ENCODE measurements around the gene RNF19B.
"Not testable (repeated sequence)": the region's sequence is repeated elsewhere in the genome, so short reads cannot be mapped to it uniquely, and the experiment has no call there.

Gene RNF19B

DNA sequence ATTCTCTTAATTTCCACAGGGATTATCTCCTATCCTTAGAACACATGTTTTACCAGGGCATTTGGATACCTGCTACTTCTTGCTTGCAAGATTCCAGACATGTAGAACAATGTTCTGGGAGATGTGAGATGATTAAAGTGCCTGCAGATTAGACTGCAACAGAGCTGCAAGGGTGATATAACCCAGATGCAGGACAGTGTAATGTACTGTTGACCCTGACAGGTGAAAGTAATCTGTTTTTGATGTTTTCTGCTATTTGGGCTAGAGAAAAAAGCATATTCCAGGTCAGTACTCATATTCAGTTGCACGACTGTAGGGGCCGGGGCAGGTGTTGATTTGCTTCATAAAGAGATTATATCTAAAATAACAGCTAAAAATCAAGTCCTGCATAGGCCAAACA, 36.3 kb downstream of the RNF19B start:
- no peak for DNase-seq

DNA sequence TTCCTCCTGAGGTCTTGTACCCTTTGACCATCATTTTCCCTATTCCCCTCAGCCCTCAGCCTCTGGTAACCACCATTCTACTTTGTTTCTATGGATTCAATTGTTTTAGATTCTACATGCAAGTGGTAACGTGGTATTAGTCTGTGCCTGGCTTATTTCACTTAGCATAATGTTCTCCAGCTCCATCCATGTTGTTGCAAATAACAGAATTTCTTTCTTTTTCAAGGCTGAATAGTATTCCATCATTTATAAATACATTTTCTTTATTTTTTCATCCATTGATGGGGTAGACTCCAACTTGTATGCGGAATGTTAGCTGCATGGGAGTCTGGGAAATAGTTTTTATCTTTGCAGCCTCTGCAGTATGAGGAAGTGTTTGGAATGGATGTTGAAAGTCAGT, 37.2 kb downstream of the RNF19B start:
- DNase-seq = no peak

DNA sequence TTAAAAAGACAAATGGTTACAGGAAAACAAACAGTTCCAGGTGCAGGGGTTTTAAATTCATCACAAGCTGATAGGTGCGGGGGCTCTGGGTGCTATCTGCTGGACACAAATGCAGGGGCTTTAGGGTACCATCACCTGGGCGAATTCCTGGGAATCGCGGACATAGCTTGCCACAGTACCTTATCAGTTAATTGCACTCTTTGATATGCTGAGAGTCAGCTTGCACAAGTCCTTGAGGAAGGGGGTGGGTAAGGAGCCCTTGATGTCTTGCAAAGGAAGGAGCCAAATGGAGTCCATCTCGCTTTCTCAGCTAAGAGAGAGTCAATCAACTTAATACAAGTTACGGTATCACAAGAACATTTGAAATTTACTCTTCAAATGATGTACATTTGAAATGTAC, 38.0 kb downstream of the RNF19B start:
- no peak for DNase-seq

DNA sequence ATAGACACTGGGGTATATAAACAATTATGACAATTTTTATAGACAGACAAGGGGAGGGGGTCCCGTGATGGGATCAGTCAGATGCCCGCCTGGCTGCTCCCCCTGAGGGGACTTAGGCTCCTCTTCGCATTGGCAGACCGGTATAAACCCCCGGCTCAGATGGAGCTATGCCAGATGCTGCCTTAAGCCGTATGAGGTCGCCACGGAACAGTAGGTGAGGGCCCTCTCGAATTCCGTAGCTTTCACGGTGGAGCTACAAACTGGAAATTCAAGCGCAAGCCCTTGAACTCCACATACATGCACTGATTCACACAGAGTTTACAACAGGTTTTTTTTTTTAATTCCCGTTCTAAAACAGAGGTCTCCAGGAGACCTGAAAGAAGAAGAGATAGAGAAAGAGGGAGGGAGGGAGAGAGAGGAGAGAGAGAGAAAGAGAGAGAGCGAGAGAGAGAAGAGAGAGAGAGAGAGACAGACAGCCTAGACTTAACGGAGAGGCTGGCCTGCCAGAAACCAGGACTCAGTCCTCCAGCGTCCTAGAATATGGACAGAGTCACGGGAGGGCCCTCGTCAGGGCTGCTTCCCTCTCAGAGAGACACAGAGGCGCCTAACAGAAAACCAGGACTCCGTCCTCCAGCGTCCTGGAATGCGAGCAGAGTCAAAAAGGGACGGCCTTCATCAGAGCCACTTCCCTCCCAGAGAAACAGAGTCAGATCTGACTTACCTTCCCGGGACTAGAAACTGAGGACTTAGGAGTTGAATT, 39.0 kb downstream of the RNF19B start:
- peak; percentile 62 for DNase-seq

DNA sequence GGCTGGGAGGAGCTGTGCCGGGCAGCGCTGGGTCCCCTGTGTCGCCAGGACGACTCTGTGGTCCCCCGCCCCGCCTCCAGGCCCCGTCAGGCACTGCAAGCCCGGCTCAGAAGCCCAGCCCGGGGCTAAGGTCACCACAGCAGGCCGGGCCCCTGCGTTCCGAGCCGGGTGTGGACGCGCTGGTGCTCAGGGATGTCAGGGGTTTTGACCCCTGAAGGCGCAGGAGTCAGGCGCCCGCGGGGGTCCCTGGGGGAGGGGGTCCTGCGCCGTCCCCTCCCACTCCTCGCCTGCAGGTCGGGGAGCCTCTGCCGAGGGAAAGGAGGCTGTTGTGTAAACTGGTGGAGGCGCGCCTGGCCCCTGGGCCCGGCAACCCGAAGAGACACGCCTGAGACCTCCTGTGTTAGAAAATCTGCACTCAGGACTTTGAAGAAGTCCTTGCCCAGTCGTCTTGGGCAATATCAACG, 39.7 kb downstream of the RNF19B start:
- peak; percentile 66 for DNase-seq

DNA sequence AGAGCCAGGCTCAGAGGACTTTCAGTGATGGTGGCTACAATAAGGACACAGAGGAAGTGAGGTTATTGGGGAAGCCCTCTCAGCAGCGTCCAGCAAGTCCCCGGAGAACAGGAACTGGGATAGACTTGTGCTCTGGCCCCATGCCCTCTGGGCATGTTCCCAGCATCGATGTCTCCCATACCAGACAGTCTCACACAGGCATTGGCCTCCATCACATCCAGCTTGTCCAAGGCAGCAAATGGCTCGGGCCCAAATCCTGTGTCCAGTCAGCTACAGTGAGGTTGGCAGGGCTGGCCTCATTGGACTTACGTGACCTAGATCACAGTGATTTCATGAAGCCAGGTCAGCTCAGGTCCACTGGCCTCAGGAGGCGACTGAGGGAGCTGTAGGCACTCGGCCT, 43.8 kb downstream of the RNF19B start:
- no peak for DNase-seq

DNA sequence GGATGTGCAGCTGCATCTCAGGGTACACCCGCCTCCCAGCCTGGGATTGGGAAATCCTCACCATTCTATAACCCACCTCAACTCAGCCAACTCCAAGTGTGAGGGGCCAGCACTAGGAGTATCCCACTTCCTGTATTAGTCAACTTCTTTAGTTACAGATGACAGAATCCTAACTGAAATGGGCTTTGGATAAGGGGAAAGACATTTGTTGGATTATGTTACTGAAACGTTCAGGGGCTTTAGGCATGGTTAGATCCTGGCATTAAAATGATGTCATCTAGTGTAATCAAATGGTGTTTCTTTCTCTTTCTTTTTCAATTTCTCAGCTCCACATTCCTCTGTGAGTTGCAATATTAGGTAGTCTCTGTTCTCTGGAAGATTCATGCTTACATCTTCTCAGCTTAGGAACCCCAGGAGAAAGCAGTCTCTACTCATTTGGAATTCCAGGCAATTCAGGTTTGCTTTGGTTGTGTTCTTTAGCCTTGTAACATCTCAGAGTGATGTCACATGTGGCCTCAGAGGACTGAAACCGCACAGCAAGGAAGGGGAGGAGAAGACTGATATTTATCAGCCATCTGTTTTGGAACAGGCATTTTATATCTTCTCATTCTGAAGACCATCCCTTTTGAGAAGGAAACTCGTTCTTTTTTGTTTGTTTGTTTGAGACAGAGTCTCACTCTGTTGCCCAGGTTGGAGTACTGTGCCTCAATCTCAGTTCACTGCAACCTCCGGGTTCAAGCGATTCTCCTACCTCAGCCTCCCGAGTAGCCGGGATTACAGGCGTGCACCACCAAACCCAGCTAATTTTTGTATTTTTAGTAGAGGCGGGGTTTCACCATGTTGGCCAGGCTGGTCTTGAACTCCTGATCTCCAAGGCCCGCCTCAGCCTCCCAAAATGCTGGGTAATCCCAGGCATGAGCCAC, 44.5 kb downstream of the RNF19B start:
- DNase-seq = no peak

DNA sequence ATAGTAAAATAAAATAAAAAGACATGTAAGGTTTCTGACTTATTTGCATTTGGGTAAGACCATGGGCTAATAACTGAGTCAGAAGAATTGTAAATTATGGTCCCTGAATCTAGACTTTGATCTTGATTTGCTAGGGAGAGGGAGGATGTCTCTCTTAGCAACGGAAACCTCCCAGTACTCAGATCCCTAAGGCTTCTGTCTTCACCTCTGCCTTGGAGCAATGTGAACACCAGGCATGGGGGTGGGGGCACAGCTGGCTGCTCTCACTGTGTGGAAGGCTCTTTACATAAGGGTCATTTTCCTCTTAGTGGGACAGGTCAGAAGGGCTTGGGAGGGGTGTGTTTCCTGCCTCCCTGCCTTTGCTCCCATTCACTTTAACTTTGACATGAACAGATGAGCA, 46.4 kb downstream of the RNF19B start:
- no peak for DNase-seq

DNA sequence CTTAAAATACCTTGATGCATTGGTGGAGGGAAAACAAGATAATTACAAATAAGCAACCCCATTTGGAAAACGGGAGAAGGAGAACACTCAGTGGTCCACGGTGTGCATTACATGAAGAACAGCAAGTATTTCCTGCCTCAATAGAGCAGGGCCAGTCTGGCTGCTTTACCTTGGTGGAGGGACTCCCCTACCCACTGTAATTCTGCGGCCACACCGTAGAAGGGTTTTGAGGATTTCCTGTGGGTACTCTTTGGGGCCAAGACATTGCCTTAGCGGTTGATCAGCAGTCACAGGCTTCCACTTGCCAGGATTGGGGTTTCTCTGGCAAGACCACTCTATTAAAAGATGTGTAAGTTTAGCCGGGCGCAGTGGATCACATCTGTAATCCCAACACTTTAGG, 47.1 kb downstream of the RNF19B start:
- DNase-seq = no peak

DNA sequence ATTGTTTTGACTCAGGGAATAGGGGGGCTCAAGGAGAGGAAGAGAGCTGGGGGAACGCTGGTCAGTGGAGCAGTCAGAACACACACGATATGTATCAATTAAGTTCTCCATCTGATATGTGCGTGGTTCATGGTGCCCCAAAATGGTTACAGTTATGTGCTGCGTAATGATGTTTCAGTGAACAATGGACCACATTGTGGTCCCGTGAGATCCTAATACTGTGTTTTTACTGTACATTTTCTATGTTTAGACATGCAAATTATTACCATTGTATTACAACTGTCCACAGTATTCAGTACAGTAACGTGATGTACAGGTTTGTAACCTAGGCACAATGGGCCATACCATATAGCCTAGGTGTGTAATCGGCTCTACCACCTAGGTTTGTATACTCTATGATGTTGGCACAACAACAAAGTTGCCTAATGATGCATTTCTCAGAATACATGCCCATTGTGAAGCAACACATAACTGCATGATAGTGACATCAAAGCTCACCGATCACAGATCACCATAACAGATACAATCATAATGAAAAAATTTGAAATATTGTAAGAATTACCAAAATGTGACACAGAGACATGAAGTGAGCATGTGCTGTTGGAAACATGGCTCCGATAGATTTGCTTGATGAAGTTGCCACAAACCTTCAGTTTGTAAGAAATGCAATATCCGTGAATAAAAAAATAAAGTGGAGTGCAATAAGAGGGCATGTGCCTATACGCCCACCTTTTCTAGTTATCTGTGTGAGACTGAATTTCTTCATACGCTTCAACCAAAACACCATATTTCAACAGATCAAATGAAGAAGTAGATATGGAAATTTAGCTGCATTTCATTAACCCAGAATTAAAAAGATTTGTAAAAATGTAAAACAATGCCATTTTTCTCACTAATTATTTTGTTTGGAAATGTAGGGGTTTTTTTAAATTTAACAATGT, 48.6 kb downstream of the RNF19B start:
- no peak for DNase-seq

DNA sequence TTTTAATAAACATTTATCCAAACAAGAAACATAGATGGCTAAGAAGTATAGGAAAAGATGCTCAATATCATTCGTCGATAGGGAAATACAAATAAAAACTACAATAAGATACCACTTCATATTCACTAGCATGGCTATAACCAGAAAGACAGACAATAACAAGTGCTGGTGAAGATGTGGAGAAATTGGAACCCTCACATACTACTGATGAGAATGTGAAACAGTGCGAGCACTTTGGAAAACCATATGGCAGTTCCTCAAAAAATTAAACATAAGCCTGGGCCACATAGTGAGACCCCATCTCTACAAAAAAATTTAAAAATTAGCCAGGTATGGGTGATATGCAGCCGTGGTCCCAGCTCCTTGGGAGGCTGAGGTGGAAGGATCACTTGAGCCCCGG, 54.3 kb downstream of the RNF19B start:
- no peak for DNase-seq

DNA sequence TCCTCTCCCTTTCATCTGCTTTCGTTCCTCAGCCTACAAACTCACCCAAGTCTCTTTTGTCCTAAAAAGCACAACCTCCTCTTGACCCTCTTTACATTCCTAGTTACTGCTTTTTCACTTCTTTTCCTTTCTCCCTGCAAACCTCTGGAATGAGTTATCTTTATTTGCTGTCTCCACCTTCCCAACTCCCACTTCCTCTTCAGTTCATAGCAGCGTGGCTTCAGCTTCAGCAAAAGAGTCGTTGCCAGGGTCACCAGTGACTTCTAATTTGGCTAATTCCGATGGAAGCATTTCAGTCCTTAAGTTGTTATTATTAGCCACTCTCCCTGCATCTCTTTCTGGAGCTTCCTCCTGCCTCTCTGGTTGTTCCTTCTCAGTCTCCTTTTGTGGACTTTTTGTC, 57.2 kb downstream of the RNF19B start:
- DNase-seq = no peak

DNA sequence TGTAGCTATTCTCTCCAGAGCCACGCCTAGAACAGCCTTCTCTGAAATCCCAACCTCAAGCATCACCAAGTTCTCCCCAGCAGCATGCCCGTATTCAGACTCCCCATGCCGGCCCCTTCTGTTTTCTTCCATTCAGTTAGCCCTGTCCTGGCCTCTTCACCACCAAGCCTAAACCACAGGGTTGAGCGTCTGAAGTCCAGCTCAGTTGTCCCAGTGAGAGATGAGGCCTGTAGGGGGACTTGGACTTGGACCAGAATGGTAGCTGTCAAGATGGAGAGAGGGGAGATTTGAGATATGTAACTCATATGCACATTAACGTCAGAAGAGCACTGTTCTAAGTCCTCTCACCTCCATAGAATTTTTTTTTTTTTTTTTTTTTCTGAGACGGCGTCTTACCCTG, 58.0 kb downstream of the RNF19B start:
- DNase-seq = no peak

DNA sequence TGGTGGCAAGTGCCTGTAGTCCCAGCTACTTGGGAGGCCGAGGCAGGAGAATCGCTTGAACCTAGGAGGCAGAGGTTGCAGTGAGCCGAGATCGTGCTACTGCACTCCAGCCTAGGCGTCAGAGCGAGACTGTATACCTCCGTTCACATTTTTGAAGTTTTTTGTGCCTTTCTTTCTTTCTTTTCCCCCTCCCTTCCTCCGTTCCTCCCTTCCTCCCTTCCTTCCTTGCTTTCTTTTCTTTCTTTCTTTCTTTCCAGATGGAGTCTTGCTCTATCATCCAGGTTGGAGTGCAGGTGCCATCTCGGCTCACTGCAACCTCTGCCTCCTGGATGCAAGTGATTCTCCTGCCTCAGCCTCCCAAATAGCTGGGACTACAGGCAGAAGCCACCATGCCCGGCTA, 59.0 kb downstream of the RNF19B start:
- not testable (repeated sequence) for DNase-seq

DNA sequence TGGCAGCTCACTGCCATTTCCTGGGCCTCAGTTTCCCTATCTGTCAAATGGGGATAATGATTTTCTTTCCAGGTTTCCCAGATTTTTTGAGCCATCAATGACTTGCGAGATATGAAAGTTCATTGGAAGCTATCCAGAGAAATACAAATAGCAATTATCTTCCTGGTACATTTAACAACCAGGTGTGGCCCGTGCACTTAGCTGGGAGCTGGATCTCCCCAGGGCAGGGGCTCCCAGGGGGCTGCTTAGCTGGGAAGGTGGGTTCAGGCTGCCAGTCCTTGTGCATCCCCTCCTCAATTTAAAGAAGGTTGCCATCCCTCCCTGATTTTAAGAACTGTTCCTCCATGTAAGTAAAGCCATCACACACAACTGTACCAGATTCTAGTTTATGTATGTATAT, 59.8 kb downstream of the RNF19B start:
- DNase-seq = no peak

DNA sequence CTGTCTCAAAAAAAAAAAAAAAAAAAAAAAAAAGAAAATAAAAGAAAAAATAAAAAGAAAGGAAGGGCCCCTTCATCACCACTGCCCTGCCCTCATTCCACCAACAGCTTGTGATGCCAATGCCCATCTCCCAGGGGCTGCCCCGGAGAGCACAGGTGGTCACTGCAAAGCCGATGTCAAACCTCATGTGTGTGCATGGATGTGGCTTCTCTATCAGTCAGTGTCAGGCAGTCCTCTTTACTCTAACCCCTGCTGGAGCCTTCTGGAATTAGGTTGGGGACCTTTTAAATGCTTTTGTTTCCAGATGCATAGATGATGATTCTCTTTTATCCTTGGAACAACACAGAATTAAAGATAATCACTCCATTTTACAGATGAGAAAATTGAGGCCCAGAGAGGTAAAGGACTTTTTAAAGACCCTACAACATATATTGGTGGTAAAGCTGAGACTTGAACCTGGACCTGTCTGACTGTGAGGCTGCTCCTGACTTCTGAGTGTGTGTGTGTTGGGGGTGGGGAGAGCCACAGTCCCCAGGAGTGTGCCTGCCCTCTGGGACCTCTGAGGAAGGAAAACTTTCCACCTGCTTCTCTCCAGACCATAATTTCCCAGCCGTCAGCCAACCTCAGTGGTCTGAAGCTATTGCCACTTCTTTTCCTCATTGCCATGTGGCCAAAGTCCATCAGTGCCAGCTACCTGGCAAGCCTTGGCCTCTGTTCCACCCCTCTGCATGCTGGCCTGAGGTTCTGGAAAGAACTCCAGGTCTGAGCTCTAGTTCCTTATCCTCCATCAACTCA, 60.4 kb downstream of the RNF19B start:
- no peak for DNase-seq

DNA sequence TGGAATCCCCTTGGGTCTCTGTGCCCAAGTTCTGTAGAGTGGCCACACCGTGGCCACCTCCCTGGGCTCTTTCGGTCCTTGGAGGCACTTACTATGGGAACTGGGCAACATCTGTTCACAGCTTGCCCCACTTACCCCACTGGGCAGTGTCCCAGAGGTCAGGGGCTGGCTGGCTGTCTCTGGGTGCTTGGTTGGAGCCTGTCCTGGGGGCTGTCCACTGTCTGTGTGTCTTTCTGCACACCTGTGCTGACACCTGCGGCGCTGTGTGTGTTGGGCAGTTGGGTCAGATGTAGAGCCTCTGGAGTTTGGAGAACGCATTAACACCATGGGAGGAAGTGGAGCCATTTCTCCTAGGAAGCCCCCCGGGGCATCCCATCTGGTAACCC, 62.1 kb downstream of the RNF19B start:
- DNase-seq = peak; percentile 3

DNA sequence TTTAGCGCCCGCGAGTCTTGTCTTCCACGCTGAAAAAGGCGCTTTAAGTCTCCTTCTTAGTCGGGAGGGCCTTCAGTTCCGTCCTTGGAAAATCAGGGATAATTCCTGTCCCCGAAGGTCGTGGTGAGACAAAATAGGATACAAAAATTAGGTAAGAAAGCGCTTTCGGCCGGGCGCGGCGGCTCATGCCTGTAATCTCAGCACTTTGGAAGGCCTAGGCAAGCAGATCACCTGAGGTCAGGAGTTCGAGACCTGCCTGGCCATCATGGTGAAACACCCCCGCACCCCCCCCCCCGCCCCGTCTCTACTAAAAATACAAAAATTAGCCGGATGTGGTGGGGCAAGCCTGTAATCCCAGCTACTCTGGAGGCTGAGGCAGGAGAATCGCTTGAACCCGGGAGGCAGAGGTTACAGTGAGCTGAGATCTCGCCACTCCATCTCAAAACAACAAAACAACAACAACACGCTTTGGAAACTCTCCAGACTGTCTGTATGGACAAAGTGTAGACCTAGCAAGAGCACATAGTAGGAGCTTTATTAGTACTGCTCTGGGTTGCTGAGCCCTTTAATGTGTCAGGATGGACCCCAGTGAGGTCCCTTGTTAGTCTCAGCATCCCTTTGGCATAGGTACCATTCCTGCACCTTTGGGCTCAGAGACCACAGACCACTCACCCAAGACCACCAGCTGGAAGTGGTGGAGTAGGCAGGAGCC, 62.6 kb downstream of the RNF19B start:
- DNase-seq = peak; percentile 0

DNA sequence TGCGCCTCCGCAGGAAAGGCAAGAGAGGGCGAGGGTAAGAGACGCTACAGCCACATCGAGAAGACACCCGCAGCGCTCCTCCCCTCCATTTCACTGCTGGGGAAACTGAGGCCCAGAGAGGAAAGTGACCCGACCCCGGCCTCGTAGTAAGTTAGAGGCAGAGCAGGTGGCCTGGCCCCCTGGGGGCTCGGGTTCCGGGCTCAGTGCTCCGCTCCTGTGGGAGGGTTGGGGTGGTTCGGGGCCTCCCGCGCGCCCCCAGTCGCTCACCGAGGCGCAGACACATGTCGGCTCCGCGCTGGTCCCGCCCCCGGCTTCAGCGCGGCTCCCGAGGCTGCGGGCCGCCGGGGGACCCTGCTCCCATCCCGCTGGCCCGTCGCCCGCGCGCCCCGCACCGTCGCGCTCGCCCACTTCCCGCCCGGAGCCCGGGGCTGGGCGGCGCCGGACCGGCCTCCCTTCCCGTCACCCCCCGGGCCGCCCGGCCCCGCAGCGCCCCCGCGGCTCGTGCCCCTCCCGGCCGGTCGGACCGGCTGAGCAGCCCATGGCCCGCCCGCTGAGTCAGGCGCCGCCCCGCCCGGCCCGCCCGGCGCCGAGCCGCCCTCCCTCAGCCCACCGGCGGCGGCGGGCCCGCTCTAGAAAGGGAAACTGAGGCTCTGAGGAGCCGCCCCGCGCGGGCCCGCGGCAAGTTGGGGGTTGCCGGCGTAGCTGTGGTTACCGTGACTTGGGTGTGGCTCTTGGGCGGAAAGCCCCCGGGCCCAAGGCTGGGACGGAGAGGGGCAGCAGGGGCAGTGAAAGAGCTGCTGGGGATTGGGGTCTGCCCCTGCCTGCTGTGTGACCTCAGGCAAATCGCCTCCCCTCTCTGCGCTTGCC, 63.4 kb downstream of the RNF19B start, which contains the start of gene TMEM54:
TMEM54 (minus strand) TSS at position 434 of the 867 bp plus-strand sequence; CDS start at position 283, 151 bp downstream.
- peak; percentile 5 for DNase-seq

DNA sequence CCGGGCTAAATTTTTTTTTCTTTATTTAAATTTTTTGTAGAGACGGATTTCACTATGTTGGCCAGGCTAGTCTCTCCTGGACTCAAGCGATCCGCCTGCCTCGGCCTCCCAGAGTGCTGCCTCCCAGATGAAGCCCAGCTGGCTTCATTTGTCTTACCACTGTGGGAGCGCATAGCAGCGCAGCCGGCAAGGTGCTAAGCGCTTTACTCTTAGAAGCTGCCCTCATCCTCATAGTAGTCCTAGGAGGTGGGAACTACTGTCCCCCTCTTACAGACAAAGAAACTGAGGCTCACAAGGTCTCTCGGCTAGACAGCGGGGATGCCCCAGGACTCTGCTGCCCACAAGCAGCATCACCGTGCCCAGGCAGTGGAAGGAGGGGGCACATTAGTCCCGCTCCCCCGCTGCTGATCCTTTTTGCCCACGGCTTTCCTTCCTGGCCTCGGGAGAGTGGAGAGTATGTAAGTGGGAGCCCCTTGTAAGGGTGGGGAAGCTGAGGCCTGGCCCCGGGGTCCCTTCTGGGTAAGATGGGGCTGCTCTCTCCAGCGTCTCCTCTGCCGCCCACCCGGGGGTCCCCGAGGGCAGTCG, 64.1 kb downstream of the RNF19B start:
- peak; percentile 32 for DNase-seq
